HG03460 (cell line): Measurements from ENCODE around the gene CLDN19.
"Not testable (repeated sequence)": the region's sequence is repeated elsewhere in the genome, so short reads cannot be mapped to it uniquely, and the experiment has no call there.

Source experiments
- ATAC-seq: cut with Tn5 transposase; IDR thresholded peaks from one replicate; pipeline ENCODE4 v1.9.1; 2021; ENCODE audit not compliant: unreplicated experiment

CLDN19 gene

GRCh38 chr1:42761567-42761966 is 21.5 kb upstream of the CLDN19 start:
- no peak for ATAC-seq

DNA sequence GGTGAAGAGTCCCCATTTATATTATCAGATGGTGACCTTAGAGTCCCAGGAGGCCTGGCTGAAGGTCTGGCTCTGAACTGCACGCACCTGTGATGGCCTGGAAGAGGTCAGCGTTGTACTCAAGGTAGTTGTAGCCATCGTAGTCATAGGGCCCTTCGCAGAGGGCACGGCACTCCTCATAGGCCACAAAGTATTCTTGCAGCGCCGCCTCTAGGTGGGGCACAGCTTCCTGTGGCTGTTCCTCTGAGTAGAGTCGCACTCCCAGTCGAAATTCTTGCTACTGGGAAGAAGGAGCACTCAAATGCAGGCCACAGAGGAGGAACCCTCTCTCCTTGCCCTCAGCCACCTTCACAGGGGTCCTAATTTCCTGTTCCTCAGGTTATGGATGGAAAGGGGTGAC is 19.1 kb upstream of the CLDN19 start:
- no peak for ATAC-seq

DNA sequence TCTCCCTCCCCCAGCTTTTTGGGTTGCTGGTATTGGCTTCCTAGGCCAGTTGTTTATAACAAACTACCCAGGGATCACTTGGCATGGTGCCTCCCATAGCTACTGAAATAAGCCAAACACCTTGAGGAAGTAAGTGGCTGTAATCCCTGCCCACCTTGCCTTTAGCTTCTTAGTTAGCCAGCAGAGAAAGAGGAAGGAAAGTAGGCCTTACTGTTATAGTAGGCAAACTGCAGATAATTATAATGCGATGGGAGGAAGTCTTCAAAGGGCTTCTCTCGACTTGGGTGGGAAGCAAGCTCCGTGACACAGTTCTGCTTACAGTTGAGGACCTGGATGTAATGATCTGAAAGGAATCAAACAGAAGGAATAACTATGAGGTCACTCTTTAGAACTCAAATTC is 18.6 kb upstream of the CLDN19 start:
- ATAC-seq, result no peak

DNA sequence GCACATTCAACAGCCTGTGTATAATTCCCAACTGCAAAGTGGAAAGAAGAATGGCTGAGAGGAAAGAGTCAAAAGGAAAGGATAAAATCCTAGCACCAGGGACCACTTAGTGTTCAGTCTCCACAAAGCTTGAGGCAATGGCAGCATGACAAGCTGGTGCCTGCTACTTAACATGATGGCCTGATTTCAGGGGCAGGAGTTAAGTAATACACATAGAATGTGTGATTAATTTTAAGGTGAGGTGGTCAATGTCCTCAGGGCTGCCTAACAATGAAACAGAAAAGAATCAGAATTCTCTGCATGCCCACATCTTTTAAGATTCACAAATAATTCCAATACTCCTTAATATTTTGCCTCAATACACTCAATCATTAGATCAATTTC is 17.8 kb upstream of the CLDN19 start:
- ATAC-seq, result no peak

DNA sequence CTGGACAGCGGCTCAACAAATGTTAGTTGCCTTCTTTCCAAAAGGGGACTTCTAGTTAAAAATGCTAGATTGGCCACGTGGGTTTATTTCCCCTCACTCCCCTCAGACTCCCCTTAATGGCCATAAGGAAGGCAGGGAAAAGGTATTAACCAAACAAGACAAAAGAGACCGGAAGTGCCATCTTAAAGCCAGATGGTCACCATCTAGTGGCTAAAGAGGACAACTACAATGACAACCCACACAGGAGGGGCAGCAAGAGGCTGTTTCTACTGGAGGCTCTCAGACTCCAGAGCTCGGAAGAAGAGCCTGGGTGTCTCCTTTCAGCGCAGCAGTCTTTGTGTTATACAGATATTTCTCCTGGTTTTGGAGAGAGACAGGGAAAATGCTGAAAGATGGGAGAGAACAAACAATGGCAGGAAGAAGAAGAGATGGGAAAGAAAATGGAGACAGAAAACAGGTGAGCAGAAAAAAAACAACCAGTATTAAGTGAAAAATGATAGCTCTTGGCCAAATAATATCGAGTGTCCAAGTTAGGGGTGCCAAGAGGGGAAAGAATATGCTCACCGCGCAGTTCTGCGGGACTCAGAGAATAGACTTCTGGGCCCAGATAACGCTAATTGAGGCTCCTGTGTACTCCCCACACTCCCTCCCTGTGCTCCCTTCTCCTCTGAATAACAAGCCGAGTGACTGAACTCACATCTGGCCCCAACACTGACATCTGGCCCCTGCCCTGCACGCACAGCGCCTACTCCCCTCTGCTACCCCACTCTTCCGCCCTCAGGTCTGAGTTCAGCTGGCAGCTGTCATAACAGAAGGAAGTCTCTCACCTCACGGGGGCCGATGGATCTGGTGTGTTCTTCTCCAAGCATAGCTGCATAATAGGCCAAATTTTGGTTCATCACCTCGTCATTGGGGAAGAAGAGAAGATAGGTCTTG is 17.2 kb upstream of the CLDN19 start:
- no peak for ATAC-seq

DNA sequence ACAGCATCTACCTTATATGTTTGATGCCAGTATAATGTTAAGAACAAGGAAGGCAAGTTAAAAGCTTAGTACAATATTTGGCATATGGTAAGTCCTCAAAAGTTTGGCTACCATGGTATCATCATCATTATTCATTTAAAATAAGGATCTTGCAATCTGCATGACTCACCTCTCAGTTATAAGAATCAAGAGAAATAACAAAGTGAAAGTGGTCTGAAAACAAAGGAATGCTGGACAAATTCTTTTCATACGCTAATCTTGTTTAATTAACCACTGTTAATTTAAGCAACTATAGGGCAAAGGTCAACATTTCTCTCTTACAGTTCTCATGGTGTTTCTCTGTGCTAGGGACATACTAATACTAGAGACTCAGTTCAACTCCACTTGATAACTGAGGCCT is 13.0 kb upstream of the CLDN19 start:
- no peak for ATAC-seq

DNA sequence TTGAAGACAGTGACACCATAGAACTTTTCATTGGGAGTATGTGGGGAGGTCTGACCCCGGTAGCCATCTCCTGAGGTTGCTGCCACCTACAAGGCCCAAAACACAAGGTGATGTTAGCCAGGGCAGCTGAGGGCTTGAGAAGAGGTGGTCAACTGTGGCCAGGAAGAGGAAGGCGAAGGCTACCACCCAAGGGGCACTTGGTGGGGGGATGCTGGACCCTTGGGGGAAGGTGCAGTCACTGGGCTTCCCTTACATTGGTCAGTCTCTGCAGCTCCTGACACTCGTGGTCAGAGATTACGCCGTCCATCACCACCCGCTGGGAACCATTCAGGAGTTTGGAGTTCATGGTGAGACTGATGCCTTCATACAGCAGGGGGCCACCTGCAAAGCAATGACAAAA is 12.2 kb upstream of the CLDN19 start:
- no peak for ATAC-seq

DNA sequence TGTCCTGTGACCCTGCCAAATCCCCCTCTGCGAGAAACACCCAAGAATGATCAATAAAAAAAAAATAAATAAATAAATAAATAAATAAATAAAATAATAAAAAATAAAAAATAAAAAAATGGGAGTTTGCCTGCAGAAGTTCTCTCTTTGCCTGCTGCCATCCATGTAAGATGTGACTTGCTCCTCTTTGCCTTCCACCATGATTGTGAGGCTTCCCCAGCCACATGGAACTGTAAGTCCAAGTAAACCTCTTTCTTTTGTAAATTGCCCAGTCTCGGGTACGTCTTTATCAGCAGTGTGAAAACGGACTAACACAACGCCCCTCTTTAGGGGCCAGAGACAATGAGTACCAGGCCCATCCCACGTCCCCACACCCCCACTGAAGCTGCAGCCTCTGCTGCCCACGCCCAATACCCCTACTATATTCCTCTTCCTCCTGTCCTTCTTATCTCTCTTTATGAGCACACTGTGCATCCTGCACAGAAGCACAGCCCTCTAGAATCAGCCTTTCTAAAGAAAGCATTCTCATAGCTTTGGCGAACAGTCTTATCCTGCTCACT is 11.6 kb upstream of the CLDN19 start:
- ATAC-seq, result not testable (repeated sequence)

DNA sequence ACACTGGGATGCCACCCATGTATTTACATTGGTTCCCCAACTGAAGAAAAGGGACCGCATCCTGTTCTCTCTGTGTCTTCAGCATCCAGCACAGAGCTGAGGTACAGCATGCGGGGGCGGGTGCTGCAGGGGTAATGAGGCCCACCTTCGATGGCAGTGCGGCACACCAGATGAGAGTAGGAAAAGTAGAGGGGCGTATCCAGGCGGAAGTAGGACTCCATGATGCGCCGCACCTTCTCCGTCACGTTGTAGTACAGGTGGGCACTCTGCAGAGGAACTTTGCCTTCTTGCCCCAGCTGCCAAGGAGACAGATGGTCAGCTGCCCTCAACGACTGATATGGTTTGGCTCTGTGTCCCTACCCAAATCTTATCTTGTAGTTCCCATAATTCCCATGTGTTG is 10.0 kb upstream of the CLDN19 start:
- ATAC-seq, result no peak

DNA sequence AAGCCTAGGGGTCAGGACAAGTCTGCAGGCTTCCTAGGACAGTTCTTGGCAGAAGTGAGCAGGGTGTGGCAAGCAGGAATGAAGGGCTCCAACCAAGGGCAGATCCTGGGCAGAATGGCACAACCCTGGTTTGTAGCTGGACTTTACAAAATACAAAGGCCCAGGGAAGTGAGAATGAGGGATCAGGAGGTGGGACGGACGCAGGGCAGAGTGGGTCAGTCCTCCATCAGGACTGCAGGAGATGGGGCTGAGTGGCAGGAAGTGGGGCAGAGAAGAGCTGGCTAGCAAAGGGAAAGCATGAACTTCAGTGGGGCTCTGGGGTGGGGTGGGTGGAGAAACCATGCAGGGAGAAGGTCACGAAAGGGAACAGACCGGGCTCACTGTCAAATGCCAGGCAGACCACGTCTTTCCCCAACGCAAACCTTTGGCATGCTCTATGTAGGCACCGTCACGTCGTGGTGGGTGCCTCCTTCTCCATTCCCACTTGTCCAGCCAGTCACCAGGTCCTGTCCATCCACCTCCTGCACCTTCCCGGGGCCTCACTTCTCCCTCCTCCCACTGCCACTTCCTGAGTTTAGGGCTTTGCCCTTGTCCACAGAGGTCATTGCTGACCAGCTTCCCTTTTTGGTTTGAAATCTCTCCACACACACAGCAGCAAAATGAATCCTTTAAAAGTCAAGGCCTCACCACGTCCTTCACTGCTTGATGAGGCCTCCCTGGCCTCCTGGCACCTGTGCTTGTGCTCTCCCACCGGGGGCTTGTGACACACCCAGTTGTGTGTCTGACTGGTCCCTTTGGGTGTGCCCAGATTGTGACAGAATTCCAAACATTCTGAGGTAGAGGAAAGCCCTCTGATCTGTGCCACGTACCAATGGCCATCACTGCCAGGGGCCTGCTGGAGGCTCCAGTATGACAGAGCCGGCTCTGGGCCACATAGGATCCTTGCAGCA is 8.7 kb upstream of the CLDN19 start:
- ATAC-seq, result no peak

DNA sequence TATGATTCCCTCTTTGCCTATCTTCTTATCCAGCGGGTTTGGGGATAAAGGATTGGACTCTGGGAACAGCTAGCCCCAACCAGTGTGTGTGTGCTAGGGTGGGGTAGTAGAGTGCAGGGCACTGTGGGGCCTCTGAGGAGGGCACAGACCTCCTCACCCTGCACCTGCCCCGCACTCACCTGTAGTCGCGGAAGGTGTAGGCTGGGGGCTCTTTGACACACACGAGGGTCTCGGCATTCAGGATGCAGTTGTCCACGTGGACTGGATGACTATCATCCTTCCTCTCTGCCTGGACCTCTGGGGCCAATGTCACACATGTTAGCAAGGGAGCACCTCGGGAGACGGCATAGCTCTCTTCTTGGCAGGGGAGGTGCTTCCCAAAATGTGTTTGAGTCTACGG is 8.0 kb upstream of the CLDN19 start:
- no peak for ATAC-seq

DNA sequence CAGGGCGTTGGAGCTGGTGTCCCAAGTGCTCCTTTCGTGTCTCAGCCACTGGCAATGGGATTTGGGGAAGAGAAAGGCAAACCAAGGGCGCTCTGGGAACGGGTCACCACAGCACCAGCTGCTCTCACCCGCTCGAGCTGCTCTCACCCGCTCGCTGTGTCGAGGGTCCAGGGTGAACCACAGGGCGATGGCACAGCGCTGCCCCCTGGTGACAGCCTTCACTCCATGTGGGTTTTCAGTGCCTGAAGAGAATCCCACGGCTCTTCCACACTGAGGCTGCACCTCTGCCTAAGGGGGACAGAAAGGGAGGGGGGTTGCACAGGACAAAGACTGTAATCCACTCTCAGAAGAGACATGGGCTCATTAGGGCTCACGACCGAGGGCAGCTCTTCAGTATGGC is 7.1 kb upstream of the CLDN19 start:
- ATAC-seq, result no peak

GRCh38 chr1:42746436-42747105 is 6.5 kb upstream of the CLDN19 start:
- no peak for ATAC-seq

DNA sequence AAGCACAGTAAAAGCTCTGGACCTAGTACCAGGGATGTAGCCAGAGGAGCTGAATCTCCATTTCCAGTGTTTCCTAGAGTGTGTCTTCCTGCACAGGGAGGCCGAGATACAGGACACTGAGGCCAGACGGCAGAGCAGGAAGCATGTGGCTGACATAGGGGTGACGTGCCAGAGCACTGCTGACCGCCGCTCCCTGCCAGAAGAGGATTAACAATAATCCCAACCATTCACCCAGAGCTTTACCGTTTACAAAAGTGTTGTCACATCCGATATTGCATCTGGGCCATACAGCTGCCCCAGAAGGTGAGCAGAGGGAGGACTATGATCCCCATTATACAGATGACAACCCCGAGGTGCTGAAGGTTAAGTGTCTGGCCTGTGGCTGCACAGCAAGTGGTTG is 5.8 kb upstream of the CLDN19 start:
- no peak for ATAC-seq

DNA sequence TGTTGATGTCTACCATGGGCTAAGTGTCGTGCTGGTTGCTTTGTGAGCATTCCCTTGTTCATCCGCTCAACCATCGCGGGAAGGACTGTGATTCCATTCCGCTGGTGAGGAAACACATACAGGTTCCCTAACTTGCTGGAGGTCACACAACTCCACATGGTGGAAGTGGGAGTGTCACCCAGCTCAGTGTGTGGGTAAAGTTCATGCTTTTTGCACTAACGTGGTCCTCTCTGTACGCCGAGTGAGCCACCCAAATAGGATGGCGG is 4.0 kb upstream of the CLDN19 start:
- ATAC-seq, result no peak

- no peak for ATAC-seq
Measured at GRCh38 chr1:42743317-42744147, 3.5 kb upstream of the CLDN19 start.

DNA sequence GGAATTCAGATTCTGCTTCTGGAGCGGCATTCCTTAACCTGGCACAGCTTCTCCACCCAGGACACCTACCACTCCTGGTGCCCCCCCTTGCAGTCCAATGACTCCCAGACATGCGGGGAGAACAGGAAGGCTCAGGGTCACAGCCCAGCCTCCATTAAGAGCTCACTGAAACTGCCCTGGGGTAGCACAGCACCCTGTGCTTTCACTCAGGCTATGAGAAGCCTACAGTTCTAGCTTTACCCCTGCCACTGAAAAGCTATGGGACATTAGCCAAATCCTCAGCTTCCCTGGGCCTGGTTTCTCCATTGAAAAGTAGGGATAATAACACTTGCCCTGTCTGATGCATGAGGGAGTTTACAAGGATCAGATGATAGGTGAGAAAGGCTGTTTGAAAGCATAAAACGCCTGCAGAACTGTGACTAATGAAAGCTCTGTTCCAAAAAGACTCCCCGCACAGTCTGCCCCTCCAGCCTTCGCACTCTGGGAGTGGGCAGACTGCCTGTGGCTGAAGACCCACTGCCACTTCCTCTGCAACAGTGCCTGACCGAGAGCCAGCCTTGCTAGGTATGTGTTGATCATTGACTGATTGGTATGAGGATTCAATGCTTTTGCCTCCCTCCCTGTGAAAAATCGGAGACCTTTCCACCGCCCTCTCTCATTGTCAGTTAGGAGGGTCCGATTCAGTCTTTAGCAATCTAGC is 2.7 kb upstream of the CLDN19 start:
- no peak for ATAC-seq

DNA sequence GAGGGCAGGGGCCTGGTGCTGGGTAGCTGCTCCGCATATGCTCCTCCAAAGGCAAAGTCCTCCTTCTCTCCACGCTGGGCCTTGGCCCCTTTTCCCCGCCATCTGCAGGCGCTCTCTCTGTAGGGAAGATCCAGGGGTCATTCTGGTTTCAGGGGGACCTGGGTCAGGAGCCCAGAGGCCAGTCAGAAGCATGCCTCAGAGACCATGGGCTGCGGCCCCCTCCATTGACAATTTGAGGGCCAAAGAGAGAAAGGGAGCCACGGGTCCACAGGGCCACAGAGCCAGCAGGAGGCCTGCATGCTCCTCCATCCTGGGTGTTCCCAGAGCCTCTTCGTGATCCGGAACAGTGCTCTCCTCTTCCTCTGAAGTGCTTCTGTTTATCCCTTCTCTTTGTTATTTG is 2.1 kb upstream of the CLDN19 start:
- ATAC-seq, result no peak

DNA sequence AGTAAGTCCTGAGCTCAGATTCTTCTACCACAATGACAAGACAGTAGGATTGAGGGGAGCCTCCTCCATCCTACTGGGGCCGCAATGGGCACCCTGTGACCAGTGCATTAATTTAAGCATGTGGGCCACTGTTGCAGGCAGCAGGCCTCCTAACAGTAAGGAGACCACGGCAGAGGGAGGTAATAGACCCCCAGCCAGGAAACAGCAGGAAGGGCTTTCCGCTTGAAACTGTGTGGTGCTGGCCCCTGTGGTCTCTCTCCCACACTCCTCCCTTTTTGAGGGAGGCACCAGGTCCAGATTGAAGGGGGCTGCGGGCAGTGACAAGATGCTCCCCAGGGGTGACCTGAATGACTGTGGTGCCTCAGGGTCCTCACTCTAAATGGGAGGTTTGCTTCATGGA is 1.7 kb upstream of the CLDN19 start:
- ATAC-seq, result no peak
